HepG2 (cell line): ENCODE measurements around the gene MNAT1. TPM values are rescaled to one million over a fixed set of nuclear protein-coding genes. Genes with fewer than 3 reads are reported as not detected.
A peak's percentile ranks its signal among the peaks of the same experiment; 100 is the strongest.

Source experiments
- ASH2L ChIP-seq: fragments of 300-600, 200-600 bp; sonication (generic); IDR thresholded peaks from 2 replicates; pipeline ENCODE4 v1.7.0; 2017; ENCODE audit warnings: low read depth, mild to moderate bottlenecking, moderate library complexity, mixed read lengths, low read length; ENCODE audit not compliant: insufficient read length
- CSRNP1 ChIP-seq: sonication (generic); formaldehyde crosslinking; IDR thresholded peaks from 2 replicates; pipeline ENCODE4 v1.8.1; 2023; ENCODE audit warnings: mild to moderate bottlenecking, missing genetic modification reagents
- DRAP1 ChIP-seq: IDR thresholded peaks from 2 replicates; pipeline ENCODE4 v1.6.1; 2016; ENCODE audit warnings: missing genetic modification reagents, missing compliant biosample characterization
- ERF ChIP-seq: IDR thresholded peaks from 2 replicates; pipeline ENCODE4 v1.6.1; 2018; ENCODE audit warnings: missing biosample characterization, missing genetic modification reagents
- FOSL2 ChIP-seq: sonication (generic); formaldehyde crosslinking; IDR thresholded peaks from 2 replicates; pipeline ENCODE4 v1.4.0; 2020; ENCODE audit warnings: missing genetic modification reagents
- FOXP4 ChIP-seq: sonication (generic); formaldehyde crosslinking; IDR thresholded peaks from 2 replicates; pipeline ENCODE4 v1.4.0; 2020; ENCODE audit warnings: missing genetic modification reagents
- GATA4 ChIP-seq: sonication (generic); IDR thresholded peaks from 2 replicates; pipeline ENCODE4 v1.6.1; 2016; ENCODE audit warnings: antibody characterized with exemption, low read depth, borderline replicate concordance
- NR2C2 ChIP-seq: sonication (generic); formaldehyde crosslinking; IDR thresholded peaks from 2 replicates; pipeline ENCODE4 v1.4.0; 2020; ENCODE audit warnings: missing genetic modification reagents, mild to moderate bottlenecking, moderate library complexity, borderline replicate concordance
- NR2F1 ChIP-seq, 2 experiments: fragments of 450-650 bp in 1 of 2; formaldehyde crosslinking in 1 of 2; IDR thresholded peaks; 2 replicates each; pipeline versions ENCODE4 v1.5.0 to v1.6.1; 2016 to 2020; ENCODE audit warnings: mild to moderate bottlenecking in 1 of 2, missing compliant biosample characterization in 1 of 2, missing genetic modification reagents in 1 of 2, moderate library complexity in 1 of 2
- PHF8 ChIP-seq: sonication (generic); formaldehyde crosslinking; IDR thresholded peaks from 2 replicates; pipeline ENCODE4 v1.5.0; 2020; ENCODE audit warnings: missing genetic modification reagents
- POLR2G ChIP-seq: fragments of 200-400 bp; formaldehyde crosslinking; IDR thresholded peaks from 2 replicates; pipeline ENCODE4 v1.6.1; 2018; ENCODE audit warnings: mild to moderate bottlenecking, low read depth, low read length, moderate library complexity
- RARA ChIP-seq: IDR thresholded peaks from 2 replicates; pipeline ENCODE4 v1.6.1; 2016; ENCODE audit warnings: missing genetic modification reagents, missing compliant biosample characterization
- SAP130 ChIP-seq: IDR thresholded peaks from 2 replicates; pipeline ENCODE4 v1.6.1; 2016; ENCODE audit warnings: low read depth
- SIX1 ChIP-seq: sonication (generic); formaldehyde crosslinking; IDR thresholded peaks from 2 replicates; pipeline ENCODE4 v1.4.0; 2020; ENCODE audit warnings: missing genetic modification reagents, borderline replicate concordance
- ZFP1 ChIP-seq: IDR thresholded peaks from 2 replicates; pipeline ENCODE4 v1.6.1; 2016
- ZFP36L2 ChIP-seq: sonication (generic); formaldehyde crosslinking; IDR thresholded peaks from 2 replicates; pipeline ENCODE4 v1.4.0; 2020; ENCODE audit warnings: missing genetic modification reagents
- ZNF205 ChIP-seq: IDR thresholded peaks from 2 replicates; pipeline ENCODE4 v1.6.1; 2018; ENCODE audit warnings: missing biosample characterization, missing genetic modification reagents
- ZNF331 ChIP-seq: sonication (generic); formaldehyde crosslinking; IDR thresholded peaks from 2 replicates; pipeline ENCODE4 v1.4.0; 2020; ENCODE audit warnings: missing genetic modification reagents
- ZNF451 ChIP-seq: sonication (generic); formaldehyde crosslinking; IDR thresholded peaks from 2 replicates; pipeline ENCODE4 v1.5.0; 2020; ENCODE audit warnings: mild to moderate bottlenecking, missing genetic modification reagents
- ZNF496 ChIP-seq: sonication (generic); formaldehyde crosslinking; IDR thresholded peaks from 2 replicates; pipeline ENCODE4 v1.8.1; 2023; ENCODE audit warnings: mild to moderate bottlenecking, moderate library complexity, missing genetic modification reagents; ENCODE audit not compliant: insufficient replicate concordance
- ZNF557 ChIP-seq: sonication (generic); formaldehyde crosslinking; IDR thresholded peaks from 2 replicates; pipeline ENCODE4 v1.4.0; 2020; ENCODE audit warnings: missing genetic modification reagents
- ZNF605 ChIP-seq: sonication (generic); formaldehyde crosslinking; IDR thresholded peaks from 2 replicates; pipeline ENCODE4 v1.8.0; 2022; ENCODE audit warnings: mild to moderate bottlenecking, missing genetic modification reagents
- ZNF607 ChIP-seq: sonication (generic); formaldehyde crosslinking; IDR thresholded peaks from 2 replicates; pipeline ENCODE4 v1.5.1; 2020; ENCODE audit warnings: missing genetic modification reagents, mild to moderate bottlenecking, borderline replicate concordance
- ZNF644 ChIP-seq: IDR thresholded peaks from 2 replicates; pipeline ENCODE4 v1.6.1; 2016; ENCODE audit warnings: low read depth
- polyA plus RNA-seq, 8 experiments: library from polyadenylated mRNA; depleted of rRNA in 3 of 8; stranded (reverse) in 7 of 8; unstranded in 1 of 8; fragments of >200 nt; fragmentation: Illumina TruSeq in 4 of 8; extraction: Trizol in 4 of 8; gene quantifications; 2 replicates each; pipeline versions ENCODE4 v1.2.1 to v1.2.3, GENCODE V29; 2011 to 2016; ENCODE audit warnings: low read depth in 4 of 8, missing spikeins in 1 of 8, mixed read lengths in 1 of 8; ENCODE audit not compliant: insufficient read depth in 1 of 8
- total RNA-seq, 5 experiments: library from RNA; depleted of rRNA; stranded (reverse); fragments of >200 nt; fragmentation: Illumina TruSeq; extraction: Trizol; gene quantifications; 2 replicates each; pipeline ENCODE4 v1.2.3, GENCODE V29; 2016; ENCODE audit warnings: low read depth in 1 of 5
- TF ChIP-seq, protein P1 (sequence below): sonication (generic); formaldehyde crosslinking; IDR thresholded peaks from 2 replicates; pipeline ENCODE4 v1.4.0; 2020; ENCODE audit warnings: mild to moderate bottlenecking, missing genetic modification reagents

MNAT1 gene
- total and polyA plus RNA-seq, 2 of the 13 experiments (the other 11 are each of a cell fraction or from before 2014, with no cell fraction given), result 49.2 to 94.8 TPM

DNA sequence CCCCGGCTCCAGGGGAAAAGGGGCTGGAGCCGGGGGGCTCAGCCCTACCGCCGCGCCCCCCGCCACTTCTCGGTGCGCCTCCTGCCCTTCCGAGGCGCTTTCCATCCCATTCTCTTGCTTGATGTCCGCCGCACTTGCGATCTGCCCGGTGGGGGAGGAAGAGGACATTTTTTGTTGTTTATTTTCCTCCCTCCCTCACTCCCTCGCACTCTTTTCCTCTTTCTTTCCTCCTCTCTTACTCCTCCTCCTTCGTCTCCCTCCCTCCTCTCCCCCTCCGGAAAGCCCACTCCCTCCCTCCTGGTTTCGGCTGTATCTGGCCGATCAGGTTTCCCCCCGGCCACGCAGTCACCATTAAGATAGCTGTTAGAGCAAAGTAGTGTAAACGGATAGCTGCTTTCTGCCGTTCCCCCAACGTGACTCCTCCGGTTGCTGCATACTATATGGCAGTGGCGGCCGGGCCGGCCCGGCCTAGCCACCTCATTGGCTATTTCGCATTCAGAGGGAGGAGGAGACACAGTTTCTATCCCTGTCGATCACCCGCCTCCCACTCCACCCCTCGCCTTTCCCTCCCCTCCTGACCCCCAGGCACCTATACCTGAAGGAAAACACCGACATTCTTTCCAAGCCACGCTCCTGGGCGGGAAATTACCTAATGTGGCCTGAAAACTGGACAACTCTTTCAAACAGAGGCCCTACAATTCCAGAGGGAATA lies 10.5 kb upstream of the MNAT1 start, which contains the start of gene SIX4 (continued):
- TF ChIP-seq CSRNP1 (CRISPR knock-in tag) (0 out of 2 replicates have a peak, but pooled peaks have one; percentile 10), ZNF607 (peak; percentile 44; the same call in 1 of the 2 replicates), NR2C2 (no peak; the same call in 1 of the 2 replicates), FOXP4 (0 out of 2 replicates have a peak, but pooled peaks have one; percentile 21), DRAP1 (CRISPR knock-in tag) (peak; percentile 95), NR2F1 (CRISPR knock-in tag; IDR thresholded peaks at IDR 0.05) (peak in 1 of 2 experiments; percentile 41; a peak in 1 of 4 replicates), ZNF331 (CRISPR knock-in tag) (peak; percentile 20; the same call in 1 of the 2 replicates), ZNF451 (CRISPR knock-in tag) (peak; percentile 41; the same call in 1 of the 2 replicates), RARA (CRISPR knock-in tag) (peak; percentile 60; the same call in 1 of the 2 replicates), ZNF644 (CRISPR knock-in tag) (no peak), ZFP36L2 (CRISPR knock-in tag) (no peak), POLR2G (peak; percentile 71; the same call in 1 of the 2 replicates), GATA4 (0 out of 2 replicates have a peak, but pooled peaks have one; percentile 31), ZFP1 (CRISPR knock-in tag) (0 out of 2 replicates have a peak, but pooled peaks have one; percentile 49), ZNF205 (0 out of 2 replicates have a peak, but pooled peaks have one; percentile 61), ZNF557 (no peak), PHF8 (CRISPR knock-in tag) (no peak; the same call in 1 of the 2 replicates), FOSL2 (CRISPR knock-in tag) (peak; percentile 30; the same call in 1 of the 2 replicates), ASH2L (peak; percentile 62), ZNF605 (CRISPR knock-in tag) (peak; percentile 79; the same call in 1 of the 2 replicates), SAP130 (CRISPR knock-in tag) (peak; percentile 90), ZNF496 (CRISPR knock-in tag) (no peak), SIX1 (CRISPR knock-in tag) (peak; percentile 73; the same call in 1 of the 2 replicates), ERF (CRISPR knock-in tag) (peak; percentile 67; the same call in 1 of the 2 replicates)
- TF ChIP-seq, protein P1, sequence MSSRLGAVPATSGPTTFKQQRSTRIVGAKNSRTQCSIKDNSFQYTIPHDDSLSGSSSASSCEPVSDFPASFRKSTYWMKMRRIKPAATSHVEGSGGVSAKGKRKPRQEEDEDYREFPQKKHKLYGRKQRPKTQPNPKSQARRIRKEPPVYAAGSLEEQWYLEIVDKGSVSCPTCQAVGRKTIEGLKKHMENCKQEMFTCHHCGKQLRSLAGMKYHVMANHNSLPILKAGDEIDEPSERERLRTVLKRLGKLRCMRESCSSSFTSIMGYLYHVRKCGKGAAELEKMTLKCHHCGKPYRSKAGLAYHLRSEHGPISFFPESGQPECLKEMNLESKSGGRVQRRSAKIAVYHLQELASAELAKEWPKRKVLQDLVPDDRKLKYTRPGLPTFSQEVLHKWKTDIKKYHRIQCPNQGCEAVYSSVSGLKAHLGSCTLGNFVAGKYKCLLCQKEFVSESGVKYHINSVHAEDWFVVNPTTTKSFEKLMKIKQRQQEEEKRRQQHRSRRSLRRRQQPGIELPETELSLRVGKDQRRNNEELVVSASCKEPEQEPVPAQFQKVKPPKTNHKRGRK (CRISPR knock-in tag), result peak; percentile 89; the same call in 1 of the 2 replicates
